Suprapubic skin (tissue), 3 donors: ENCODE results near the gene MID1IP1.

Experiments used
- POLR2A ChIP-seq, 2 donors: fragments of 450-650 bp; IDR thresholded peaks; one replicate each; pipeline ENCODE4 v1.6.1; 2017; ENCODE audit warnings: antibody characterized with exemption in 2 of 2, mild to moderate bottlenecking in 2 of 2, moderate library complexity in 2 of 2
- TF ChIP-seq, protein P1 (sequence below), 2 donors: fragments of 200-600 bp in 1 of 2; fragments of 450-650 bp in 1 of 2; sonication (generic) in 1 of 2; IDR thresholded peaks; one replicate each; pipeline ENCODE4 v1.5.1; 2016 to 2019; ENCODE audit warnings: antibody characterized with exemption in 2 of 2, mild to moderate bottlenecking in 1 of 2, moderate library complexity in 1 of 2

DNA sequence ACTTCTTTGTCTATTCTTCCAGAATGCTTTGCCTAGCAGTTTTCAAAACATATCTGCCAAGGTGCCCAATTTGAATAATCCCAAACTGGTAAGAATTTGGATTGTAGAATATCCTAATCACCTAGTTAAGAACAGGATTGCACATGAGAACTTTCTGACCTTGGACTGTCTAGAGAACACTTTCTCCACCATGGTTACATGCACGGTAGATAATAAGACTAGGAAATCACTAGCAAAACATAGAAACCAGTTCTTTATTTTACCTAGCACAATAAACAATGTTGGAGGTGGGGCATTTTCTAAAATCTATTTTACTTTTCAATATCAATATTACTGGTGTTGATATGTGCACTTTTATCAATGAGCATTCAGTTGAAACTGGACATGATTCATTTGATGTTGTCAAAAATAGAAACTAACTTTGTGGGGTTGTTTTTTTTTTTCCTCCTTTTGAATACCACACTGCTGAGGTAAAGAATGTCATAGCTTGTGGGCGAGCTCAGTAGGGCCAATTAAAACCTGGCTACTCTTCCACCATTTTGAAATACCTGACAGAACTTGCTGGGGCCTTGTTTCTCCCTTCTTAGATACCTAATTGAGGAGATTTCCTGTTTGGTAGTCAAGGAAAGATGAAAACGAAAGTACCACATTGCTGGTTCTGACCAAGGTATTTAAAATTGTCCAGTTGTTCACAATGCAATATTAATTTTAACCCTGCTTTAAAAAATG lies 10.4 kb downstream of the MID1IP1 start:
- TF ChIP-seq, protein P1, sequence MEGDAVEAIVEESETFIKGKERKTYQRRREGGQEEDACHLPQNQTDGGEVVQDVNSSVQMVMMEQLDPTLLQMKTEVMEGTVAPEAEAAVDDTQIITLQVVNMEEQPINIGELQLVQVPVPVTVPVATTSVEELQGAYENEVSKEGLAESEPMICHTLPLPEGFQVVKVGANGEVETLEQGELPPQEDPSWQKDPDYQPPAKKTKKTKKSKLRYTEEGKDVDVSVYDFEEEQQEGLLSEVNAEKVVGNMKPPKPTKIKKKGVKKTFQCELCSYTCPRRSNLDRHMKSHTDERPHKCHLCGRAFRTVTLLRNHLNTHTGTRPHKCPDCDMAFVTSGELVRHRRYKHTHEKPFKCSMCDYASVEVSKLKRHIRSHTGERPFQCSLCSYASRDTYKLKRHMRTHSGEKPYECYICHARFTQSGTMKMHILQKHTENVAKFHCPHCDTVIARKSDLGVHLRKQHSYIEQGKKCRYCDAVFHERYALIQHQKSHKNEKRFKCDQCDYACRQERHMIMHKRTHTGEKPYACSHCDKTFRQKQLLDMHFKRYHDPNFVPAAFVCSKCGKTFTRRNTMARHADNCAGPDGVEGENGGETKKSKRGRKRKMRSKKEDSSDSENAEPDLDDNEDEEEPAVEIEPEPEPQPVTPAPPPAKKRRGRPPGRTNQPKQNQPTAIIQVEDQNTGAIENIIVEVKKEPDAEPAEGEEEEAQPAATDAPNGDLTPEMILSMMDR (IDR thresholded peaks at IDR 0.05), result no peak
- no peak for TF ChIP-seq POLR2A (IDR thresholded peaks at IDR 0.05)
